ENCODE data around the gene CLDN3. TPM values are rescaled to one million over a fixed set of nuclear protein-coding genes. Genes with fewer than 3 reads are reported as not detected.

The CLDN3 gene
- total and polyA plus RNA-seq, 9 of the 15 experiments (the other 6 are each of a cell fraction or from before 2014, with no cell fraction given) = 0.29 TPM; not detected in 8

- TF ChIP-seq KDM4B (IDR thresholded peaks at IDR 0.05; ENCODE audit: borderline replicate concordance in 2 of 2, low read depth in 1 of 2) = no peak
- TF ChIP-seq MCM2 (IDR thresholded peaks at IDR 0.05; ENCODE audit: low read depth) = no peak
- no peak for TF ChIP-seq CREB1 (IDR thresholded peaks at IDR 0.05)
- no peak for TF ChIP-seq CREB1 (CRISPR knock-in tag; IDR thresholded peaks at IDR 0.05)
- 0 out of 2 replicates have a peak, but pooled peaks have one; percentile 7 for TF ChIP-seq MEF2D (tag; conservative IDR thresholded peaks at IDR 0.05; ENCODE audit: low read depth)
- TF ChIP-seq ZKSCAN8 (CRISPR knock-in tag; IDR thresholded peaks at IDR 0.05) = no peak
- no peak for TF ChIP-seq RNF219 (CRISPR knock-in tag; IDR thresholded peaks at IDR 0.05)
- TF ChIP-seq SMARCC2 (IDR thresholded peaks at IDR 0.05; ENCODE audit: low read depth) = peak; percentile 44; the same call in 1 of the 2 replicates
- no peak for TF ChIP-seq ZNF239 (CRISPR knock-in tag; IDR thresholded peaks at IDR 0.05)
- TF ChIP-seq ZNF174 (CRISPR knock-in tag; IDR thresholded peaks at IDR 0.05) = no peak
- TF ChIP-seq PREB (CRISPR knock-in tag; IDR thresholded peaks at IDR 0.05) = no peak
- TF ChIP-seq GTF2F1 (IDR thresholded peaks at IDR 0.05; ENCODE audit: low read depth, low read length) = no peak
- no peak for TF ChIP-seq IFI16 (CRISPR knock-in tag; IDR thresholded peaks at IDR 0.05)
- TF ChIP-seq CREB3L1 (IDR thresholded peaks at IDR 0.05; ENCODE audit: borderline replicate concordance, low read depth) = 0 out of 2 replicates have a peak, but pooled peaks have one; percentile 7
- no peak for TF ChIP-seq SIN3A (IDR thresholded peaks at IDR 0.05; ENCODE audit: borderline replicate concordance in 2 of 2, control insufficient read depth in 1 of 2, low read depth in 2 of 2, low read length in 2 of 2)
- no peak for TF ChIP-seq ZNF707 (CRISPR knock-in tag; conservative IDR thresholded peaks at IDR 0.05)
- no peak for TF ChIP-seq ZBTB5 (IDR thresholded peaks at IDR 0.05)
- no peak for TF ChIP-seq ZNF740 (CRISPR knock-in tag; IDR thresholded peaks at IDR 0.05)
- TF ChIP-seq ZNF740 (tag; IDR thresholded peaks at IDR 0.05) = 0 out of 4 replicates have a peak, but pooled peaks of 1 of the 2 experiments have one; percentile 34
Observed at GRCh38 chr7:73749931-73750776, 19.9 kb downstream of the CLDN3 start (continued).
